ENCODE measurements around the gene COL1A1. TPM values are rescaled to one million over a fixed set of nuclear protein-coding genes. Genes with fewer than 3 reads are reported as not detected.

The COL1A1 gene
- polyA plus RNA-seq, 1 donor (not counting 4 experiments of a cell fraction or from before 2014, with no cell fraction given) = 0.55 TPM

GRCh38 chr17:50240851-50241250 lies 39.4 kb upstream of the COL1A1 start:
- FAIRE-seq (no peak), DNase-seq (ENCODE audit: low read depth, low spot score) (no peak)
- H3K27me3 ChIP-seq (ENCODE audit: control insufficient read depth, extremely low read depth, insufficient read depth, low read length) = peaks cover 3% of the 10 kb centered on the region
- no peak overlapping the region for H3K4me2 ChIP-seq (ENCODE audit: control insufficient read depth, extremely low read depth, insufficient read depth, low read depth, low read length)
- H3K9me1 ChIP-seq (ENCODE audit: control insufficient read depth, extremely low read depth, insufficient read depth, low read length) = no peaks in the 10 kb centered on the region
- H3K79me2 ChIP-seq (ENCODE audit: control insufficient read depth, insufficient read depth, low read length) = no peaks in the 10 kb centered on the region
- H3K27ac ChIP-seq (ENCODE audit: control insufficient read depth, insufficient read depth, low read length) = no peak overlapping the region
- no peak overlapping the region for H3K9ac ChIP-seq (ENCODE audit: control insufficient read depth, extremely low read depth, insufficient read depth, low read length)
- H3K4me3 ChIP-seq (ENCODE audit: control insufficient read depth in 2 of 3, extremely low read depth in 1 of 3, insufficient read depth in 2 of 3, low read depth in 1 of 3, low read length in 3 of 3) = no peak overlapping the region
- no peaks in the 10 kb centered on the region for H3K9me3 ChIP-seq (ENCODE audit: control insufficient read depth, low read depth, low read length)
- H3K4me1 ChIP-seq (ENCODE audit: control insufficient read depth, extremely low read depth, insufficient read depth, low read length) = no peaks in the 10 kb centered on the region
- dilution Hi-C loops (cut with MboI; ENCODE audit: extremely low pct_ligation_motif_present, low sequenced_read_pairs) = no loop called here
- no peak for TF ChIP-seq CTCF (optimal IDR thresholded peaks at IDR 0.05 in 1 of 3, IDR thresholded peaks at IDR 0.05 in 1 of 3, conservative IDR thresholded peaks at IDR 0.05 in 1 of 3; ENCODE audit: extremely low read depth in 1 of 3, insufficient read depth in 2 of 3, low read length in 3 of 3)
- no peak for TF ChIP-seq EZH2 (IDR thresholded peaks at IDR 0.05; ENCODE audit: low read length)
- H3K36me3 ChIP-seq (ENCODE audit: control insufficient read depth in 2 of 2, extremely low read depth in 1 of 2, insufficient read depth in 2 of 2, low read length in 2 of 2) = no peaks in the 10 kb centered on the region
- H2AFZ ChIP-seq (ENCODE audit: control insufficient read depth, low read length) = no peak overlapping the region
- H4K20me1 ChIP-seq (ENCODE audit: control insufficient read depth, extremely low read depth, insufficient read depth, low read length) = no peaks in the 10 kb centered on the region

GRCh38 chr17:50239937-50240336 lies 38.5 kb upstream of the COL1A1 start:
- Histone ChIP-seq H3K9me3 (ENCODE audit: control insufficient read depth, low read depth, low read length) (no peaks in the 10 kb centered on the region), H3K4me1 (ENCODE audit: control insufficient read depth, extremely low read depth, insufficient read depth, low read length) (no peaks in the 10 kb centered on the region), H3K27me3 (ENCODE audit: control insufficient read depth, extremely low read depth, insufficient read depth, low read length) (peaks cover 3% of the 10 kb centered on the region), H4K20me1 (ENCODE audit: control insufficient read depth, extremely low read depth, insufficient read depth, low read length) (no peaks in the 10 kb centered on the region), H3K9me1 (ENCODE audit: control insufficient read depth, extremely low read depth, insufficient read depth, low read length) (no peaks in the 10 kb centered on the region), H3K79me2 (ENCODE audit: control insufficient read depth, insufficient read depth, low read length) (no peaks in the 10 kb centered on the region), H3K4me3 (ENCODE audit: control insufficient read depth in 2 of 3, extremely low read depth in 1 of 3, insufficient read depth in 2 of 3, low read depth in 1 of 3, low read length in 3 of 3) (no peak overlapping the region), H2AFZ (ENCODE audit: control insufficient read depth, low read length) (no peak overlapping the region), H3K36me3 (ENCODE audit: control insufficient read depth in 2 of 2, extremely low read depth in 1 of 2, insufficient read depth in 2 of 2, low read length in 2 of 2) (no peaks in the 10 kb centered on the region), H3K4me2 (ENCODE audit: control insufficient read depth, extremely low read depth, insufficient read depth, low read depth, low read length) (no peak overlapping the region), H3K27ac (ENCODE audit: control insufficient read depth, insufficient read depth, low read length) (no peak overlapping the region), H3K9ac (ENCODE audit: control insufficient read depth, extremely low read depth, insufficient read depth, low read length) (no peak overlapping the region)
- dilution Hi-C loops (cut with MboI; ENCODE audit: extremely low pct_ligation_motif_present, low sequenced_read_pairs) = no loop called here
- DNase-seq (ENCODE audit: low read depth, low spot score) = no peak
- TF ChIP-seq CTCF (optimal IDR thresholded peaks at IDR 0.05 in 1 of 3, IDR thresholded peaks at IDR 0.05 in 1 of 3, conservative IDR thresholded peaks at IDR 0.05 in 1 of 3; ENCODE audit: extremely low read depth in 1 of 3, insufficient read depth in 2 of 3, low read length in 3 of 3) (no peak), EZH2 (IDR thresholded peaks at IDR 0.05; ENCODE audit: low read length) (no peak)
- FAIRE-seq = no peak

Data from keratinocyte (primary cell).